Measurements from ENCODE around the gene IL6.
A peak's percentile ranks its signal among the peaks of the same experiment; 100 is the strongest.
"Not testable (repeated sequence)": the region's sequence is repeated elsewhere in the genome, so short reads cannot be mapped to it uniquely, and the experiment has no call there.

Gene IL6

DNA sequence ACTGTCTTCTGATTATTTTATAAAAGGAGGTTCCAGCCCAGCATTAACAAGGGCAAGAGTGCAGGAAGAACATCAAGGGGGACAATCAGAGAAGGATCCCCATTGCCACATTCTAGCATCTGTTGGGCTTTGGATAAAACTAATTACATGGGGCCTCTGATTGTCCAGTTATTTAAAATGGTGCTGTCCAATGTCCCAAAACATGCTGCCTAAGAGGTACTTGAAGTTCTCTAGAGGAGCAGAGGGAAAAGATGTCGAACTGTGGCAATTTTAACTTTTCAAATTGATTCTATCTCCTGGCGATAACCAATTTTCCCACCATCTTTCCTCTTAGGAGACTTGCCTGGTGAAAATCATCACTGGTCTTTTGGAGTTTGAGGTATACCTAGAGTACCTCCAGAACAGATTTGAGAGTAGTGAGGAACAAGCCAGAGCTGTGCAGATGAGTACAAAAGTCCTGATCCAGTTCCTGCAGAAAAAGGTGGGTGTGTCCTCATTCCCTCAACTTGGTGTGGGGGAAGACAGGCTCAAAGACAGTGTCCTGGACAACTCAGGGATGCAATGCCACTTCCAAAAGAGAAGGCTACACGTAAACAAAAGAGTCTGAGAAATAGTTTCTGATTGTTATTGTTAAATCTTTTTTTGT, 2.3 kb downstream of the IL6 start:
- no peak for DNase-seq

DNA sequence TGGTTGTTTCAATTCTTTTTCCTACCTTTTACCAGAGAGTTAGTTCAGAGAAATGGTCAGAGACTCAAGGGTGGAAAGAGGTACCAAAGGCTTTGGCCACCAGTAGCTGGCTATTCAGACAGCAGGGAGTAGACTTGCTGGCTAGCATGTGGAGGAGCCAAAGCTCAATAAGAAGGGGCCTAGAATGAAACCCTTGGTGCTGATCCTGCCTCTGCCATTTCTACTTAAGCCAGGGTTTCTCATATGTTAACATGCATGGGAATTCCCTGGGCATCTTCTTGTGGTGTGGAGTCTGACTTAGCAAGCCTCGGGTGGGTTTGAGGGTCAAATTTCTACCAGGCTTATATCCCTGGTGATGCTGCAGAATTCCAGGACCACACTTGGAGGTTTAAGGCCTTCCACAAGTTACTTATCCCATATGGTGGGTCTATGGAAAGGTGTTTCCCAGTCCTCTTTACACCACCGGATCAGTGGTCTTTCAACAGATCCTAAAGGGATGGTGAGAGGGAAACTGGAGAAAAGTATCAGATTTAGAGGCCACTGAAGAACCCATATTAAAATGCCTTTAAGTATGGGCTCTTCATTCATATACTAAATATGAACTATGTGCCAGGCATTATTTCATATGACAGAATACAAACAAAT, 3.2 kb downstream of the IL6 start:
- DNase-seq: no peak

DNA sequence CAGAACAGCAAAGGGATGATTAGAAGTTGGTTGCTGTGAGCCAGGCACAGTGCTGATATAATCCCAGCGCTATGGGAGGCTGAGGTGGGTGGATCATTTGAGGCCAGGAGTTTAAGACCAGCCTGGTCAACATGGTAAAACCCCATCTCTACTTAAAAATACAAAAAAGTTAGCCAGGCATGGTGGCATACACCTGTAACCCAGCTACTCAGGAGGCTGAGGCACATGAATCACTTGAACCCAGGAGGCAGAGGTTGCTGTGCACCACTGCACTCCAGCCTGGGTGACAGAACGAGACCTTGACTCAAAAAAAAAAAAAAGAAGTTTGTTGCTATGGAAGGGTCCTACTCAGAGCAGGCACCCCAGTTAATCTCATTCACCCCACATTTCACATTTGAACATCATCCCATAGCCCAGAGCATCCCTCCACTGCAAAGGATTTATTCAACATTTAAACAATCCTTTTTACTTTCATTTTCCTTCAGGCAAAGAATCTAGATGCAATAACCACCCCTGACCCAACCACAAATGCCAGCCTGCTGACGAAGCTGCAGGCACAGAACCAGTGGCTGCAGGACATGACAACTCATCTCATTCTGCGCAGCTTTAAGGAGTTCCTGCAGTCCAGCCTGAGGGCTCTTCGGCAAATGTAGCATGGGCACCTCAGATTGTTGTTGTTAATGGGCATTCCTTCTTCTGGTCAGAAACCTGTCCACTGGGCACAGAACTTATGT, 4.1 kb downstream of the IL6 start:
- DNase-seq: no peak

DNA sequence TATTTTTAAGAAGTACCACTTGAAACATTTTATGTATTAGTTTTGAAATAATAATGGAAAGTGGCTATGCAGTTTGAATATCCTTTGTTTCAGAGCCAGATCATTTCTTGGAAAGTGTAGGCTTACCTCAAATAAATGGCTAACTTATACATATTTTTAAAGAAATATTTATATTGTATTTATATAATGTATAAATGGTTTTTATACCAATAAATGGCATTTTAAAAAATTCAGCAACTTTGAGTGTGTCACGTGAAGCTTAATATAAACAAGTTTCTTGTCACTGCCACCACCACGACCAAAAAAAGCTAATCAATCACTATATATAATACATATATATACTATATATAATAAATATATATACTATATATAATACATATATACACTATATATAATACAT, 4.8 kb downstream of the IL6 start:
- no peak for DNase-seq

DNA sequence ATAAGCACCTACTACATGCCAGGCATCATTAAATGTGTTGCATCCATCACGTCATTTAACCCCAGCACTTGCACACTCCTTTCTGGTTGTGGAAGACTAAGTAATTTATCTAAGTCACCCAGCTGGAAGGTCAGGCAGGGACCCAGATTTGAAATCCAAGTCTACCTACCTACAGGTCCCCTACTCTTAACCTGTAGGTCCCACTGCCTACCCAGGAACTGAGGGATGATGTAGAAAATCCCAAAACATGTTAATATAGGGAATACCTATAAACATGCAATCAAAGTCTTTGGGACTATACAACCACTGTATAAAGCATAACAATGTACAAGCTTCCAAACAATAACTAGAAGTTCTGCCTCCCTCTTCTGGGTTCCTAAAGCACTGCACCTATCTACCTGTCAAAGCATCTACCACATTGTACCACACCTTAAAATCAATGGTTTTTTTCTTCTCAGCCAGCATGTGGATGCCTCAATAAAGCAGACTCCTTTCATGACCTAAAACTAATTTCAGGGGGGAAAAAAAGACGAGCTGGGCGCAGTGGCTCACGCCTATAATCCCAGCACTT, 5.6 kb downstream of the IL6 start:
- peak in 1 of 2 experiments; percentile 13 for DNase-seq

DNA sequence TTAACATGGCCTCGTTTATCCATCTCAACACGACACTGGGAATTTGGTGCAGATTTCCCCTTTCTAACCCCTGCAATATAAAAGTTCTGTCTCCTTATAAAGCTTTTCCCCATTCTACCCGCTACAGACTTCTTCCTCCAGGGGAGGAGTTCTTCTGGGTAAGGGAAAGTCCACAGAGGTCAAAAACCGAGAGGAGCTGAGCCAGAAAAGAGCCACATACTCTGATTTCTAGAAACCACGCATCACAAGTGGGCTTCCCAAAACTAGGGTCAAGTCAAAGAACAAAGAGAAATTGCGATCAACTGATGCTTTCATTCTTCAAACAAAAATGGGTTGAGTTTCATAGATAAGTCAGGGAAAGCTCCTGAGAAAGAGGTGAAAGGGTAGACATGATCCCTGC, 6.8 kb downstream of the IL6 start:
- no peak for DNase-seq

DNA sequence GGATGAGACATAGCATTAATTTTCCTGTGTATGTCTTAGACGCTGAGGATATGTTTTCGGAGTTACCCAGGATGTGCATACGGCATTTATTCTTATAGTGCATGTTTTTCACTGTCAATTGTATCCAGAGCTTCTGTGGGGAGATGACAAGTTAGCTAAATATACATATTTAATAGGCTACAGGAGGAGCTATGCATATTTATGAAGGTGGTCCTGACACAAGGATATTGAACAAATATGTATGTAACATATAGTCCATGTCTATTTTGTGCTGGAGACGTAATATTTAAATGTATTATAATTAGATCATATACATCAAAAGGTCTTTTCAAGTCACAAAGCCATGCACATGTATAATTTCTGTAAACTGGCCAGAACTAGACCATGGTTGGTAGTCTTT, 16.0 kb downstream of the IL6 start:
- DNase-seq: no peak

DNA sequence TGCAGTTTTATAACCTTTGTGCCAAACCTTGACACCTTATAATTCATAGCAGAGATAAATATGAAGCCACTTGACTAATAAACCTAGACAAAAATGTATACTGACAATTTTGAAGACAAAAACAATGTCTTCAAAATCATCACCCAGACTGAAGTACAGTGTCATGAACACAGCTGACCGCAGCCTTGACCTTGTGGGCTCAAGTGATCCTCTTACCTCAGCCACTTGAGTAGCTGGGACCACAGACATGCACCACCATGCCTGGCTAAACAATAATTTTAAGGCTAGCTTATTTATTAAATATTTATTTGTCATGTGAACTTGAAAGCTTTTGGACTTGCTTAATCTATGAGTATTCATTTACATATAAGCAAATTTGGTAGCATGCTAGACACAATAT, 24.3 kb downstream of the IL6 start:
- DNase-seq: no peak

DNA sequence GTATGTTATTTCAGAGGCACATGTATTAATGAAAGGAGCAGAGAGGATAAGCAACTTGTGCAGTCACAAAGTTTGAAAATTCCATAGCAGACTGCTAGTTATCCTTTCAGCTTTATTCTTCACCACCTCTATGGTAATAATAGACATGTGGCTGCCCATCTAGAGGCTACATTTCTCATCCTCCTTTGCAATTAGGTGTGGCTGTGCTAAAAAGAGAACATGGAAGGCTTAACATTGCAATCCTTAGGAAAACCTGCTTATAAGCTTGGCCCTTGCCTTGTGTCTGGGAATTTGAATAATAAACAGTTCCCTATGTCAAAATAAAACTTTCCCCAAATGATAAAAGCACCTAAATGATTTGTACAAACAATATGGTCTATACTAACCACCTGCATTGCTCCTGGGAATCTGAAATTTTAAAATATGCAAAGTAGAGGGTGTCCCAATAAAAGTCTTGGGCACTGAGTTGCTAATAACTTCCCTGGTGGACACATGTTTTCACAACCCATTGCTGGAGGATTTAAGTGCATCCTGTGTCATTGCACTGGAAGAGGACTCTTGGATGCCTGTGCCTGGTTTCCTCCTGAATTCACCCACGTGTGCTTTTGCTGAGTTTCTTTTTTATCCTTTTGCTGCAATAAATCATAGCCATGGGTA, 30.5 kb downstream of the IL6 start:
- DNase-seq: no peak

DNA sequence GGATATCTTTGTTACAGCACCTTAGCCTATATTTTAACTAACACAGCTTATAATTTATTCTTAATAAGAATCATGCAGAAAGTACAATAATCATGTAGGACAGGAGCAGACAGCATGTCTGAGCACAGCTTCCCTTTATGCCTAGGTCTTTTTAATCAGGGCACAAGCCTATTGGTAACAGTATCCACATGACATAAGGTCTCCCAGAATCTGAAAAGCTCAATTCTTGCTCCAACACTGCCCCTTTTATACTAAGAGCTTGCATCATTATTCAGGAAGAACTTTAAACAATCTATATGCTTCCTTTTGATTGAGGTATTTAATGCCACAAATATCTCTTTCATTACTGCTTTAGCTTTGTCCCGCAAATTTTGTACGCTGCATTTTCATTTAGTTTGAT, 31.6 kb downstream of the IL6 start:
- no peak for DNase-seq

DNA sequence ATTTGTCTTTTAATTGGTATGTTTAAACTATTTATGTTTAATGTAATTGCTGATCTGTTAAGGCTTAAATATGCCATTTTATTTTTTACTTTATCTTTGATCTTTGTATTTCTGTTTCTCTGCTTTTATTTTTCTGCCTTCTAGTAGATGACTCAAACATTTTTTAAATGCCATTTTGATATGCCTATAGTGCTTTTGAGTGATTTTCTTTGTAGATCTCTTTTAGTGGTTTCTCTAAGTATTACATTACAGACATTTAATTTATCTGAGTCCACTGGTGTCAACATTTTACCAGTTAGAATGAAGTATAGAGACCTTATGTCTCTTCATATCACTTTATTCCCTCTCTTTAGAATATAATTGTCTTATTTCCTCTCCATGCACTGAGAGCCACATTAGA, 32.7 kb downstream of the IL6 start:
- no peak for DNase-seq

DNA sequence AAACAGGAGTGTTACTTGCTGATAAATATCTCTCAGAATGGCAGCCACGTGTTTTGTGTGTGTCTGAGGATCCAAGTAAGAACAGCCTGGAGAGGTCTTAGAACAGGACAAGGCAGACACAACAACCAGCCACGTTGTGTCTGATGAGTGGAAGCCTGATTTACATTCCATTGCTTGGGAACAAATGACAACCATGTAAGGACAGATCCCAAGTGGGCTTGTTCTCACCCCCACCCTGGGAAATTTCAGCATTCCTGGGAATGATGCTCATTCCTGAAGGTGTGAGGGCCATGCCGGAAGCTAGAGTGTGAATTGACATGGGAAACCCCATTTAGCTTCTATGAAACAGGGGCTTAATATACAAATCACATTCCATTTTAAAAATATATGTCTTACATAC, 35.9 kb downstream of the IL6 start:
- no peak for DNase-seq

DNA sequence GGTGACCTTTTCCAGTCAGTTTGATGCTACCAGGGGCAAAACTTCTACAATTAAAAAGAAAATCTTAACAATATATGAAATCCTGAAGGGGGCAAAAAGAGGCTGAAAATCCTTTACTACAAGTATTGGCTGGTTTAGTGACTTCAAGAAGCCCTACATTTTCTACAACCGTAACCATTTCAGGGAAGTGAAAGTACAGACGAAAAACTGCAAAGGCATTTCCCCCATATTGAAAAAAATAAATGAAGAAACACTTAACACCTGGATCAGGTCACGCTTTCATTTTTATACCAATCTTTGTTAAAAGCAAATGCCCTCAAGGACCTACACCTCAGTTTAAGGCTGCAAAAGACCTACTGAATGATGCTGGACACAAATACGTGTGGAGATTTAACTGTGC, 38.6 kb downstream of the IL6 start:
- DNase-seq: no peak

DNA sequence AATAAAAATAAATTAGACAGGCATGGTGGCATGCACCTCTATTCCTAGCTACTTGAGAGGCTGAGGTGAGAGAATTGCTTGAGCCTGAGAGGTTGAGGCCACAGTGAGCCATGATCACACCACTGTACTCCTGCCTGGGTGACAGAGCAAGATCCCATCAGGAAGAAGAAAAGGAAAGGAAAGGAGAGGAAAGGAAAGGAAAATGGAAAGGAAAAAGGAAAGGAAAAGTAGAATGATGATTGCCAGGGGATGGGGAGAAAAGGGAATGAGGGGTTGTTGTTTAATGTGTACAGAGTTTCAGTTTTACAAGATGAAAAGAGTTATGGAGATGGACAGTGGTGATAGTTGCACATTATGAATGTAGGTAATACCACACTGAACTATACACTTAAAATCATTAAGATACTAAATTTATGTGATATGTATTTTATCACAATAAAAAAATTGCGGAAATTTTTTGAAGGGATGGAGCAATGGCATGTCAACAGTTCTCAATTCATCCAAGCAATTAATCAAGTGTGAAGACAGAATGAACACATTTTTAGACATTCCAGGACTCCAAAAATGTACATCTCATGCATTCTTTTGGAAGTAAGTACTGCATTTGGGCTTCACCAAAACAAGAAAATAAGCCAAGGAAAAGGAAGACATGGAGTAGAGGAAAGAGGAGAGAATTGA, 44.3 kb downstream of the IL6 start:
- no peak for DNase-seq

DNA sequence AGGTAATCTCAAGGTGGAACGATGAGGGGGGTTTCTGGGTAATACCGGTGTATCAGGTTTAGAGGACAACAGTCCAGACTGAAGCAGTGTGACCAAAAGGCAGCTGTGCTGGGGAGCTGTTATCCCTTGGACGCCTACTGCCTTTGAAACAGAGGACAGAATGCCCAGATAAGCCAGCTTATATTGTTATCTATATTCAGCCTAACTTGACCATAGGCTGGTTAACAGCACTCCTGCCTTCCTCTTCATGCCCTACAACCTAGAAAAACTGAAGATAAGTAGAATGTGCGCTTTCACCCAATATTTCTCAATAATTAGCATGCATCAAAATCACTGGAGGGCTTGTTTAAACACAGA, 44.9 kb downstream of the IL6 start:
- no peak for DNase-seq

DNA sequence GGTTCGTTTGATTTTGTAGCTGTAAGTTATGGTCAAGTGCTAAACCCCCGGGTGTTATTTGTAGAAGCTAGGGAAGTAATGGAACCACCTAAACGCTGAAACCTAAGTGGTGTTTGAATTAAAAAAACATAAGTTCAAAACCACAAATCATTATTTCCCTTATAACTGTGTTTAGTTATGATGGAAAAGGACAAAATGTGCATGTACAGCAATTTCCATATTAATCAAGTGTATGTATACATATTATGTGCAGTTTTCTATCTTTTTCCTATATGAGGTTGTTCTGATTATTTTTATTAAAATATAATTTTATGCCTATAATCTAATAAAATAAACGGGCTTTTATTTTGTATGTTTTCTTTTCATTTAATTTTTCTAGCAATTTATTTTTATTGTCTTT, 45.9 kb downstream of the IL6 start:
- DNase-seq: no peak

DNA sequence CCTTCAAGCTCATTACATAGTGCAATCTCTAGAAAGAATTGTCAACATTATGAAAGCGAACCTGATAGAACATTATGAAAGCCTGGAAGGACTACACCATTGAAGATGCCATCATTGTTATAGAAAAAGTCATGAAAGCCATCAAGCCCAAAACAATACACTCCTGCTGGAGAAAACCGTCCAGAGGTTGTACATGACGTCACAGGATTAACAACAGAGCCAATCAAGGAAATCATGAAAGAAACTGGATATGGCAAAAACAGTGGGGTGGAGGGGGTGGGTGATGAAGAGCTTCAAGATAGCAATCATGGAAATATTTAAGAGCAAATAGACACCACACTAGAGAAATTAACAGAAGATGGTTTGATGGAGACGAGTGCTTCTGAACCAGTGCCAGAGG, 50.0 kb downstream of the IL6 start:
- DNase-seq: no peak

DNA sequence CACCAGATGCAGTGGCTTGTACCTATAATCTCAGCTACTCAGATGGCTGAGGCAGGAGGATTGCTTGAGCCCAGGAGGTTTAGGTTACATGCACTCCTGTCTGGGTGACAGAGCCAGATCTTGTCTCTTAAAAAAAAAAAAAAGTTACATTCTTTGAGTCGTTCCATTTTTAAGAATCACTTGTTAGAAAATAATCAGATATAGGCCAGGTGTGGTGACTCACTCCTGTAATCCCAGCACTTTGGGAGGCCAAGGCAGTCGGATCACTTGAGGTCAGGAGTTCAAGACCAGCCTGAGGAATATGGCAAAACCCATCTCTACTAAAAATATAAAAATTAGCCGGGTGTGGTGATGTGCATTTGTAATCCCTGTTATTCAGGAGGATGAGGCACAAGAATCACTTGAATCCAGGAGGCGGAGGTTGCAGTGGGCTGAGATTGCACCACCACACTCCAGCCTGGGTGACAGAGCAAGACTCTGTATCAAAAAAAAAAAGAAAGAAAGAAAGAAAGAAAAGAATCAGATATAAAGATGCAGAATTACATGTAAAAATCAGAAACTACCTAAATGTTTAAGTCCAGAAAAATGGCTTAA, 52.8 kb downstream of the IL6 start:
- not testable (repeated sequence) for DNase-seq

DNA sequence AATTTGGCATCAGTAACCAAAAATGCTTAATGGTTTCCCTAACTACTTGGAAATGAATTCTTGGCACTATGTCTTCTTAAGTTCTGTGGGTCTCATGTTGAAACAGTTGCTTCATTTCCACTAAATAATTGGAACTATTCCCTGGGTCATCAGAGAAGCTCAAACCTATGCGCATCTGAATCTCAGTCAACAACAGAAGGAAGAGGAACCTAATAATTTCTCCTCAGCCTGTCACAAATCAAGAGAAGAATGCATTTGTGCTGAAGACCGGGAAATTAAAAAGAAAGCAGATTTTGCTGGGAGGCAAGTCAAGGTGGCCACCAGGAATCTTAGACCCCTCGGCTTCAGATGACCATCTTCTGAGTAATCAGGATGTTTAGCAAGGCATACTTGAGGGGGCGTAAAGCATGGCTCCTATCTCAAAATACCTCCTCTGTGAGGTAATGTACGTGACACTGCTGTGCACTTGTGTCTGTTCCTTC, 54.3 kb downstream of the IL6 start:
- DNase-seq: no peak

Measured in Kasumi-1 (cell line).